Measurements from ENCODE around the gene MAGI2. TPM values are rescaled to one million over a fixed set of nuclear protein-coding genes. Genes with fewer than 3 reads are reported as not detected.

MAGI2 gene
- total and polyA plus RNA-seq, 2 of the 13 experiments (the other 11 are each of a cell fraction or from before 2014, with no cell fraction given): 1.5 to 3.8 TPM

DNA sequence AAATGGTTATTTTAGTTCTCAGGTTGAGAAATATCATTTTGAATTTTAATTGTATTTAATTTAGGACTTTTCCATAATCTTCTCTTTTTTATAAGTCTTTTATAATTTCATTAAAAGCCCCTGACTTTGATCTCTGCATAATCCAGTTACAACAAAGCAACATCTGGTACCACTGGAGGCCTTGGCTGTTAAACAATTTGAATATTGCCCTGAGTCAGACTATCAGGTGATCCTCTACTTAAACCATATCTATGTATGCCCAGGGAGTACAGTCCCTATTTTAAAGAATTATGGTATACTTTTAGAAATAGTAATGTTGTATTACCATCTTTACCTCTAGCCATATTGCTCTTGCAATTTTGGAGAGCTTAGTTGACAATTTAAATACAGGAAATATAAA is 119.1 kb downstream of the MAGI2 start (continued):
- TF ChIP-seq PHB2 (IDR thresholded peaks at IDR 0.05; ENCODE audit: partially characterized antibody) (no peak), SUZ12 (IDR thresholded peaks at IDR 0.05; ENCODE audit: low read depth, low read length) (no peak), NFE2 (CRISPR knock-in tag; IDR thresholded peaks at IDR 0.05) (no peak), ZNF224 (CRISPR knock-in tag; IDR thresholded peaks at IDR 0.05) (no peak), AGO1 (IDR thresholded peaks at IDR 0.05; ENCODE audit: low read depth, low read length, poor library complexity, severe bottlenecking) (no peak), XBP1 (CRISPR knock-in tag; IDR thresholded peaks at IDR 0.05) (no peak), ZBTB8A (CRISPR knock-in tag; IDR thresholded peaks at IDR 0.05; ENCODE audit: borderline replicate concordance, low read depth) (no peak), ZNF468 (CRISPR knock-in tag; IDR thresholded peaks at IDR 0.05) (no peak), SMAD9 (CRISPR knock-in tag; IDR thresholded peaks at IDR 0.05) (no peak), AKNA (CRISPR knock-in tag; IDR thresholded peaks at IDR 0.05; ENCODE audit: borderline replicate concordance) (no peak), SP5 (CRISPR knock-in tag; IDR thresholded peaks at IDR 0.05; ENCODE audit: borderline replicate concordance, low read depth) (no peak), ZSCAN30 (CRISPR knock-in tag; IDR thresholded peaks at IDR 0.05) (no peak)
- TF ChIP-seq, protein P1, sequence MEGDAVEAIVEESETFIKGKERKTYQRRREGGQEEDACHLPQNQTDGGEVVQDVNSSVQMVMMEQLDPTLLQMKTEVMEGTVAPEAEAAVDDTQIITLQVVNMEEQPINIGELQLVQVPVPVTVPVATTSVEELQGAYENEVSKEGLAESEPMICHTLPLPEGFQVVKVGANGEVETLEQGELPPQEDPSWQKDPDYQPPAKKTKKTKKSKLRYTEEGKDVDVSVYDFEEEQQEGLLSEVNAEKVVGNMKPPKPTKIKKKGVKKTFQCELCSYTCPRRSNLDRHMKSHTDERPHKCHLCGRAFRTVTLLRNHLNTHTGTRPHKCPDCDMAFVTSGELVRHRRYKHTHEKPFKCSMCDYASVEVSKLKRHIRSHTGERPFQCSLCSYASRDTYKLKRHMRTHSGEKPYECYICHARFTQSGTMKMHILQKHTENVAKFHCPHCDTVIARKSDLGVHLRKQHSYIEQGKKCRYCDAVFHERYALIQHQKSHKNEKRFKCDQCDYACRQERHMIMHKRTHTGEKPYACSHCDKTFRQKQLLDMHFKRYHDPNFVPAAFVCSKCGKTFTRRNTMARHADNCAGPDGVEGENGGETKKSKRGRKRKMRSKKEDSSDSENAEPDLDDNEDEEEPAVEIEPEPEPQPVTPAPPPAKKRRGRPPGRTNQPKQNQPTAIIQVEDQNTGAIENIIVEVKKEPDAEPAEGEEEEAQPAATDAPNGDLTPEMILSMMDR (CRISPR knock-in tag; IDR thresholded peaks at IDR 0.05): no peak
- TF ChIP-seq, protein P2, sequence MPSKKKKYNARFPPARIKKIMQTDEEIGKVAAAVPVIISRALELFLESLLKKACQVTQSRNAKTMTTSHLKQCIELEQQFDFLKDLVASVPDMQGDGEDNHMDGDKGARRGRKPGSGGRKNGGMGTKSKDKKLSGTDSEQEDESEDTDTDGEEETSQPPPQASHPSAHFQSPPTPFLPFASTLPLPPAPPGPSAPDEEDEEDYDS (CRISPR knock-in tag; IDR thresholded peaks at IDR 0.05): no peak
